Measurements from ENCODE around the gene PRMT3.

GRCh38 chr11:20477418-20478090 is 90.0 kb downstream of the PRMT3 start:
- TF ChIP-seq CTCF (optimal IDR thresholded peaks at IDR 0.05 in 1 of 3, IDR thresholded peaks at IDR 0.05 in 1 of 3, conservative IDR thresholded peaks at IDR 0.05 in 1 of 3; ENCODE audit: extremely low read depth in 1 of 3, insufficient read depth in 2 of 3, low read length in 3 of 3) = no peak
- TF ChIP-seq EZH2 (IDR thresholded peaks at IDR 0.05; ENCODE audit: low read length) = no peak
